Liver (tissue), 9 donors: ENCODE measurements around the gene LRRC61. TPM values are rescaled to one million over a fixed set of nuclear protein-coding genes. Genes with fewer than 3 reads are reported as not detected.

Experiments used
- DNase-seq: peaks from one replicate; pipeline ENCODE4 v3.0.0-alpha.2; 2017; ENCODE audit warnings: low spot score
- H3K27ac ChIP-seq, 2 donors: one replicate each; pipeline ENCODE4 v1.7.0; 2013; ENCODE audit warnings: inconsistent platforms in 2 of 2, low read length in 2 of 2, control low read depth in 1 of 2, low read depth in 1 of 2, mild to moderate bottlenecking in 1 of 2
- H3K27me3 ChIP-seq, 4 donors: one replicate each; pipeline versions ENCODE4 v1.6.1 to v1.7.0; 2013; ENCODE audit warnings: low read length in 3 of 4, inconsistent platforms in 1 of 4, mild to moderate bottlenecking in 1 of 4, moderate library complexity in 1 of 4; ENCODE audit not compliant: control insufficient read depth in 4 of 4, insufficient read depth in 4 of 4
- H3K36me3 ChIP-seq, 4 donors: one replicate each; pipeline versions ENCODE4 v1.6.1 to v1.7.0; 2013; ENCODE audit warnings: low read length in 3 of 4, mild to moderate bottlenecking in 3 of 4, low read depth in 1 of 4, moderate library complexity in 1 of 4; ENCODE audit not compliant: control insufficient read depth in 4 of 4, insufficient read depth in 3 of 4
- H3K4me1 ChIP-seq, 4 donors: one replicate each; pipeline versions ENCODE4 v1.6.1 to v1.7.0; 2013; ENCODE audit warnings: low read length in 3 of 4, mild to moderate bottlenecking in 3 of 4, moderate library complexity in 1 of 4; ENCODE audit not compliant: control insufficient read depth in 4 of 4, insufficient read depth in 4 of 4
- H3K4me3 ChIP-seq, 3 donors: one replicate each; pipeline versions ENCODE4 v1.6.1 to v1.7.0; 2013; ENCODE audit warnings: low read length in 3 of 3, control low read depth in 1 of 3, low read depth in 1 of 3, mild to moderate bottlenecking in 1 of 3
- H3K9ac ChIP-seq, 2 donors: one replicate each; pipeline ENCODE4 v1.7.0; 2013; ENCODE audit warnings: low read length in 2 of 2, mild to moderate bottlenecking in 2 of 2, moderate library complexity in 2 of 2, control low read depth in 1 of 2, low read depth in 1 of 2
- H3K9me3 ChIP-seq, 4 donors: one replicate each; pipeline versions ENCODE4 v1.6.1 to v1.7.0; 2013; ENCODE audit warnings: low read length in 3 of 4; ENCODE audit not compliant: control insufficient read depth in 4 of 4
- EGR1 ChIP-seq, 2 donors: IDR thresholded peaks; 2 replicates each; pipeline ENCODE4 v1.6.1; 2016 to 2018; ENCODE audit warnings: antibody characterized with exemption in 2 of 2, low read depth in 2 of 2
- FOXA2 ChIP-seq: IDR thresholded peaks from 2 replicates; pipeline ENCODE4 v1.6.1; 2016; ENCODE audit warnings: antibody characterized with exemption
- GABPA ChIP-seq, 2 donors: IDR thresholded peaks in 1 of 2; conservative IDR thresholded peaks in 1 of 2; 2 replicates each; pipeline ENCODE4 v1.6.1; 2016; ENCODE audit warnings: antibody characterized with exemption in 2 of 2, mild to moderate bottlenecking in 1 of 2, moderate library complexity in 1 of 2
- HNF4A ChIP-seq, 2 donors: conservative IDR thresholded peaks; 2 replicates each; pipeline ENCODE4 v1.6.1; 2016; ENCODE audit warnings: antibody characterized with exemption in 2 of 2, mild to moderate bottlenecking in 2 of 2
- HNF4G ChIP-seq: IDR thresholded peaks from 2 replicates; pipeline ENCODE4 v1.6.1; 2016; ENCODE audit warnings: antibody characterized with exemption
- JUND ChIP-seq, 2 donors: IDR thresholded peaks; 2 replicates each; pipeline ENCODE4 v1.6.1; 2016; ENCODE audit warnings: antibody characterized with exemption in 2 of 2
- RAD21 ChIP-seq, 2 donors: IDR thresholded peaks; 2 replicates each; pipeline ENCODE4 v1.6.1; 2016; ENCODE audit warnings: antibody characterized with exemption in 2 of 2, mild to moderate bottlenecking in 2 of 2
- RXRA ChIP-seq, 2 donors: IDR thresholded peaks; 2 replicates each; pipeline ENCODE4 v1.6.1; 2017 to 2018; ENCODE audit warnings: antibody characterized with exemption in 2 of 2, mild to moderate bottlenecking in 1 of 2
- SP1 ChIP-seq: IDR thresholded peaks from 2 replicates; pipeline ENCODE4 v1.6.1; 2018; ENCODE audit warnings: antibody characterized with exemption, mild to moderate bottlenecking
- TAF1 ChIP-seq: conservative IDR thresholded peaks from 2 replicates; pipeline ENCODE4 v1.6.1; 2016; ENCODE audit warnings: antibody characterized with exemption, mild to moderate bottlenecking
- YY1 ChIP-seq: IDR thresholded peaks from 2 replicates; pipeline ENCODE4 v1.6.1; 2016; ENCODE audit warnings: antibody characterized with exemption, mild to moderate bottlenecking
- WGBS: extraction: QIAGEN DNeasy Blood & Tissue Kit; methylation state at CpG from one replicate; pipeline ENCODE4 v1.1.7; 2013; 5-methylcytosine and 5-hydroxymethylcytosine counted together
- polyA plus RNA-seq, 2 donors: library from polyadenylated mRNA; stranded (reverse) in 1 of 2; unstranded in 1 of 2; fragments of 200-250 nt in 1 of 2; fragments of >200 nt in 1 of 2; fragmentation: Nextera tagmentation in 1 of 2; extraction: Ambion mirVana in 1 of 2; gene quantifications; one replicate each; pipeline versions ENCODE4 v1.2.1 to v1.2.3, GENCODE V29; 2013 to 2015
- total RNA-seq, 2 donors: library from RNA; depleted of rRNA; stranded (reverse); fragments of >200 nt; gene quantifications; one replicate each; pipeline ENCODE4 v1.2.3, GENCODE V29; 2014
- TF ChIP-seq, protein P1 (sequence below): IDR thresholded peaks from 2 replicates; pipeline ENCODE4 v1.6.1; 2016; ENCODE audit warnings: antibody characterized with exemption
- TF ChIP-seq, protein P2 (sequence below): fragments of 150-350 bp; IDR thresholded peaks from 2 replicates; pipeline ENCODE4 v1.5.1; 2017; ENCODE audit warnings: improper control_type of control experiment, low read depth, low read length; ENCODE audit not compliant: missing input control
- TF ChIP-seq, protein P3 (sequence below): IDR thresholded peaks from 2 replicates; pipeline ENCODE4 v1.6.1; 2016; ENCODE audit warnings: antibody characterized with exemption
- TF ChIP-seq, protein P4 (sequence below): IDR thresholded peaks from 2 replicates; pipeline ENCODE4 v1.6.1; 2016; ENCODE audit warnings: antibody characterized with exemption
- TF ChIP-seq, protein P5 (sequence below): IDR thresholded peaks from 2 replicates; pipeline ENCODE4 v1.6.1; 2016; ENCODE audit warnings: antibody characterized with exemption, mild to moderate bottlenecking
- donor health status: healthy.
- donor health status: healthy.
- donor health status: healthy.
- donor health status: healthy.
- donor health status: healthy.

LRRC61 gene
- total and polyA plus RNA-seq, 4 donors, result 12.0 to 21.0 (median 15.6) TPM

DNA sequence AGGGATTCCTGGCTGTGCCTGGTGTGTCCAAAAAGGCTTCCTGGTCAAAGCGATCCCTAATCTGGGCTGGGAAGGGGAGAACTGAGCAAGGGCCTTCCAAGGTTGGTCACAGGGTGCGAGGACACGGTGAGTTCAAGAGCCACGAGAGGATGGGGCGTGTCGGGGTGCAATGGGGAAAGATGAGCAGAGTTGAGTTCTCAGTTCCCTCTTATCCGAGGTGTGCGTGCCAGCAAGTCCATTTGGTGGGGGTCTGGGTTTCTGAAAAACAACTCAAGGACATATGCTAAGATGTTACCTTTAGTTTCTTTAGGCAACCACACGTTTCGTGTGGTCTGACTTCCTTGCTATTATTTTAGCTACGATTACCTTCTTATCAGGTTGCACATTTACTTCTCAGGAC lies 57.3 kb downstream of the LRRC61 start:
- H3K36me3 ChIP-seq, result no peaks in the 10 kb centered on the region
- no peak for TF ChIP-seq HNF4G
- no peak for TF ChIP-seq GABPA (IDR thresholded peaks at IDR 0.05 in 1 of 2, conservative IDR thresholded peaks at IDR 0.05 in 1 of 2)
- no peak for TF ChIP-seq TAF1
- TF ChIP-seq, protein P1, sequence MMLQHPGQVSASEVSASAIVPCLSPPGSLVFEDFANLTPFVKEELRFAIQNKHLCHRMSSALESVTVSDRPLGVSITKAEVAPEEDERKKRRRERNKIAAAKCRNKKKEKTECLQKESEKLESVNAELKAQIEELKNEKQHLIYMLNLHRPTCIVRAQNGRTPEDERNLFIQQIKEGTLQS, result no peak
- no peak for TF ChIP-seq HNF4A (conservative IDR thresholded peaks at IDR 0.05)
- TF ChIP-seq RXRA (IDR thresholded peaks at IDR 0.05), result no peak
- TF ChIP-seq, protein P2, sequence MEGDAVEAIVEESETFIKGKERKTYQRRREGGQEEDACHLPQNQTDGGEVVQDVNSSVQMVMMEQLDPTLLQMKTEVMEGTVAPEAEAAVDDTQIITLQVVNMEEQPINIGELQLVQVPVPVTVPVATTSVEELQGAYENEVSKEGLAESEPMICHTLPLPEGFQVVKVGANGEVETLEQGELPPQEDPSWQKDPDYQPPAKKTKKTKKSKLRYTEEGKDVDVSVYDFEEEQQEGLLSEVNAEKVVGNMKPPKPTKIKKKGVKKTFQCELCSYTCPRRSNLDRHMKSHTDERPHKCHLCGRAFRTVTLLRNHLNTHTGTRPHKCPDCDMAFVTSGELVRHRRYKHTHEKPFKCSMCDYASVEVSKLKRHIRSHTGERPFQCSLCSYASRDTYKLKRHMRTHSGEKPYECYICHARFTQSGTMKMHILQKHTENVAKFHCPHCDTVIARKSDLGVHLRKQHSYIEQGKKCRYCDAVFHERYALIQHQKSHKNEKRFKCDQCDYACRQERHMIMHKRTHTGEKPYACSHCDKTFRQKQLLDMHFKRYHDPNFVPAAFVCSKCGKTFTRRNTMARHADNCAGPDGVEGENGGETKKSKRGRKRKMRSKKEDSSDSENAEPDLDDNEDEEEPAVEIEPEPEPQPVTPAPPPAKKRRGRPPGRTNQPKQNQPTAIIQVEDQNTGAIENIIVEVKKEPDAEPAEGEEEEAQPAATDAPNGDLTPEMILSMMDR, result no peak
- TF ChIP-seq YY1, result no peak
- no peak for TF ChIP-seq EGR1 (IDR thresholded peaks at IDR 0.05; ENCODE audit: low read depth in 2 of 2)
- no peak for TF ChIP-seq SP1
- no peak for TF ChIP-seq FOXA2
- TF ChIP-seq RAD21 (IDR thresholded peaks at IDR 0.05), result no peak
- TF ChIP-seq, protein P3, sequence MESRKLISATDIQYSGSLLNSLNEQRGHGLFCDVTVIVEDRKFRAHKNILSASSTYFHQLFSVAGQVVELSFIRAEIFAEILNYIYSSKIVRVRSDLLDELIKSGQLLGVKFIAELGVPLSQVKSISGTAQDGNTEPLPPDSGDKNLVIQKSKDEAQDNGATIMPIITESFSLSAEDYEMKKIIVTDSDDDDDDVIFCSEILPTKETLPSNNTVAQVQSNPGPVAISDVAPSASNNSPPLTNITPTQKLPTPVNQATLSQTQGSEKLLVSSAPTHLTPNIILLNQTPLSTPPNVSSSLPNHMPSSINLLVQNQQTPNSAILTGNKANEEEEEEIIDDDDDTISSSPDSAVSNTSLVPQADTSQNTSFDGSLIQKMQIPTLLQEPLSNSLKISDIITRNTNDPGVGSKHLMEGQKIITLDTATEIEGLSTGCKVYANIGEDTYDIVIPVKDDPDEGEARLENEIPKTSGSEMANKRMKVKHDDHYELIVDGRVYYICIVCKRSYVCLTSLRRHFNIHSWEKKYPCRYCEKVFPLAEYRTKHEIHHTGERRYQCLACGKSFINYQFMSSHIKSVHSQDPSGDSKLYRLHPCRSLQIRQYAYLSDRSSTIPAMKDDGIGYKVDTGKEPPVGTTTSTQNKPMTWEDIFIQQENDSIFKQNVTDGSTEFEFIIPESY, result no peak
- TF ChIP-seq, protein P4, sequence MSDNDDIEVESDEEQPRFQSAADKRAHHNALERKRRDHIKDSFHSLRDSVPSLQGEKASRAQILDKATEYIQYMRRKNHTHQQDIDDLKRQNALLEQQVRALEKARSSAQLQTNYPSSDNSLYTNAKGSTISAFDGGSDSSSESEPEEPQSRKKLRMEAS, result no peak
- TF ChIP-seq, protein P5, sequence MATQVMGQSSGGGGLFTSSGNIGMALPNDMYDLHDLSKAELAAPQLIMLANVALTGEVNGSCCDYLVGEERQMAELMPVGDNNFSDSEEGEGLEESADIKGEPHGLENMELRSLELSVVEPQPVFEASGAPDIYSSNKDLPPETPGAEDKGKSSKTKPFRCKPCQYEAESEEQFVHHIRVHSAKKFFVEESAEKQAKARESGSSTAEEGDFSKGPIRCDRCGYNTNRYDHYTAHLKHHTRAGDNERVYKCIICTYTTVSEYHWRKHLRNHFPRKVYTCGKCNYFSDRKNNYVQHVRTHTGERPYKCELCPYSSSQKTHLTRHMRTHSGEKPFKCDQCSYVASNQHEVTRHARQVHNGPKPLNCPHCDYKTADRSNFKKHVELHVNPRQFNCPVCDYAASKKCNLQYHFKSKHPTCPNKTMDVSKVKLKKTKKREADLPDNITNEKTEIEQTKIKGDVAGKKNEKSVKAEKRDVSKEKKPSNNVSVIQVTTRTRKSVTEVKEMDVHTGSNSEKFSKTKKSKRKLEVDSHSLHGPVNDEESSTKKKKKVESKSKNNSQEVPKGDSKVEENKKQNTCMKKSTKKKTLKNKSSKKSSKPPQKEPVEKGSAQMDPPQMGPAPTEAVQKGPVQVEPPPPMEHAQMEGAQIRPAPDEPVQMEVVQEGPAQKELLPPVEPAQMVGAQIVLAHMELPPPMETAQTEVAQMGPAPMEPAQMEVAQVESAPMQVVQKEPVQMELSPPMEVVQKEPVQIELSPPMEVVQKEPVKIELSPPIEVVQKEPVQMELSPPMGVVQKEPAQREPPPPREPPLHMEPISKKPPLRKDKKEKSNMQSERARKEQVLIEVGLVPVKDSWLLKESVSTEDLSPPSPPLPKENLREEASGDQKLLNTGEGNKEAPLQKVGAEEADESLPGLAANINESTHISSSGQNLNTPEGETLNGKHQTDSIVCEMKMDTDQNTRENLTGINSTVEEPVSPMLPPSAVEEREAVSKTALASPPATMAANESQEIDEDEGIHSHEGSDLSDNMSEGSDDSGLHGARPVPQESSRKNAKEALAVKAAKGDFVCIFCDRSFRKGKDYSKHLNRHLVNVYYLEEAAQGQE, result no peak
- peaks cover 20 to 68% (median 62%) of the 10 kb centered on the region in 4 donors for H3K4me1 ChIP-seq
- 79% methylated on average over 11 of the region's 11 CpGs for WGBS
- H3K27ac ChIP-seq, result no peak overlapping the region
- DNase-seq, result peak; percentile 26
- no peaks in the 10 kb centered on the region for H3K27me3 ChIP-seq
- H3K4me3 ChIP-seq, result no peak overlapping the region
- no peaks in the 10 kb centered on the region for H3K9me3 ChIP-seq
- H3K9ac ChIP-seq, result no peak overlapping the region

DNA sequence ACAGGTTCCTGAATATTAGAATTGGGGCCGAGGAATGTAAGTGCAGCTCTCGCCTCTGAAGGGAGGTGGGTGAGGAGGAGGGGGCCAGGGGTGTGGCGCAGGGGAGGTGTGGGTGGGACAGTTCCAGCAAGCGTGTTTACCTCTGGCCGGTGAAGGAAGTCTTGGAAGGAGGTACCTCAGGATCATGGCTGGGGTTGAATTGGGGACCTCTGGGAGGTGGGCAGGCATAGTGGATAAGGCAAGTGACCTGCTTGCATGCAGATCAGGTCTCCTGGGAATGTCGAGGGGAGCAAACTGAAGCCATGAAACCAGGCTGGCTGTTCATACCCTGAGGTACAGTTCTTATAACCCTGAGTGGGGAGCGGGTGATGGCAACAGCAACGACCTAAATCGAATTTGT lies 57.9 kb downstream of the LRRC61 start:
- no peak for DNase-seq
- Histone ChIP-seq H3K9me3 (no peaks in the 10 kb centered on the region), H3K36me3 (no peaks in the 10 kb centered on the region), H3K4me3 (no peak overlapping the region), H3K27ac (no peak overlapping the region), H3K4me1 (peaks cover 16 to 68% (median 62%) of the 10 kb centered on the region in 4 donors), H3K27me3 (no peaks in the 10 kb centered on the region), H3K9ac (no peak overlapping the region)
- TF ChIP-seq, protein P5, result no peak
- TF ChIP-seq, protein P3, result no peak
- TF ChIP-seq, protein P4, result no peak
- no peak for TF ChIP-seq JUND (IDR thresholded peaks at IDR 0.05)
- WGBS, result 91% methylated on average over 9 of the region's 9 CpGs
